ENCODE results near the gene FOXRED2.
A peak's percentile ranks its signal among the peaks of the same experiment; 100 is the strongest.

FOXRED2 gene

DNA sequence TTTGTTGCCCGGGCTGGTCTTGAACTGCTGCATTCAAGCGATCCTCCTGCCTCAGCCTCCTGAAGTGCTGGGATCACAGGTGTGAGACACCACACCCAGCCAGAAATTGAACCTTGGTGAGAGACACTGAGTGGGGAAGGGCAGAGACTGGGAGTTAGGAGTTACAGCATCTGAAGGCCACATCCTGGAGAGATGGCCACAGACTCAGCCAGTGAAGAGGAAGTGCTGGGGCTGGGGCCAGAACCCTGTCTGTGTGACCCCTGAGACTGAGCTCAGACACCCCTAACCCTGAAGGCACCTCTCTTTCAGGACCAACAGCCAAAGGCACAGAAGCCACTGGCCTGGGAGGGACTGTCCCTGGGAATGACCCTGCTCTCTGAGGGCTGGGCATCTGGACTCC is 59.2 kb downstream of the FOXRED2 start:
- no peaks in the 10 kb centered on the region for H3K27me3 Mint-ChIP-seq (ENCODE audit: low read depth)
- no peak for TF ChIP-seq CTCF (IDR thresholded peaks at IDR 0.05; ENCODE audit: unreplicated experiment in 3 of 3)
- no peak overlapping the region for H3K27ac Mint-ChIP-seq
- no peaks in the 10 kb centered on the region for H3K9me3 Mint-ChIP-seq
- H3K36me3 Mint-ChIP-seq (ENCODE audit: low read depth), result no peaks in the 10 kb centered on the region
- no peak overlapping the region for H3K4me3 Mint-ChIP-seq
- H3K4me1 Mint-ChIP-seq, result peaks cover 19% of the 10 kb centered on the region

DNA sequence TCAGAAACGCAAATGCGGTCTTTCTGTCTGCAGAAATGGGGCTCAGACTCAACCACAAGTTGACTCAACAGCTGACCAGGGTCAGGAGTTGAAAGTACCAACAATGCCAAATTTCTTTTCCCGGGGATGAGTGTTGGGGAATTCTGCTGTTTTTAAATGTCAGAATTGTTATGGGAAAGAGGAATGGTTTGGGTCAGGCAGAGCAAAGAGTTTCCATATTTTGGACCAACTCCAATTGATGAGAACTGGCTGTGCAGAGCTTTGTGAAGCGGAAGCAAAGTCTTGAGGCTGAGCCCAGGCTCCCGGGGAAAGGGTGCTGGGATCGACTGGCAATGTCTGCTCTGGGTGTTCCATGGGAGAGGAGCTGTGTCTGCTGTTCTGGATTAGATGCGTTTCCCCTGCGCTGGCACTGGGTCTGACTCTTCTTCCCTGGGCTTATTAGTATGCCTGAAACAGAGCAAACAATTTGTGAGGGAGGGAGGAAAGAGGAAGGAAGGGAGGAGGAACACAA is 61.6 kb downstream of the FOXRED2 start:
- no peak for TF ChIP-seq CTCF (IDR thresholded peaks at IDR 0.05; ENCODE audit: unreplicated experiment in 3 of 3)
- H3K36me3 Mint-ChIP-seq (ENCODE audit: low read depth), result no peaks in the 10 kb centered on the region
- H3K9me3 Mint-ChIP-seq, result no peaks in the 10 kb centered on the region
- H3K4me1 Mint-ChIP-seq, result peaks cover 20% of the 10 kb centered on the region
- H3K27ac Mint-ChIP-seq, result peak overlapping the region; percentile 83 to 95 (median 93)
- no peaks in the 10 kb centered on the region for H3K27me3 Mint-ChIP-seq (ENCODE audit: low read depth)
- no peak overlapping the region for H3K4me3 Mint-ChIP-seq

DNA sequence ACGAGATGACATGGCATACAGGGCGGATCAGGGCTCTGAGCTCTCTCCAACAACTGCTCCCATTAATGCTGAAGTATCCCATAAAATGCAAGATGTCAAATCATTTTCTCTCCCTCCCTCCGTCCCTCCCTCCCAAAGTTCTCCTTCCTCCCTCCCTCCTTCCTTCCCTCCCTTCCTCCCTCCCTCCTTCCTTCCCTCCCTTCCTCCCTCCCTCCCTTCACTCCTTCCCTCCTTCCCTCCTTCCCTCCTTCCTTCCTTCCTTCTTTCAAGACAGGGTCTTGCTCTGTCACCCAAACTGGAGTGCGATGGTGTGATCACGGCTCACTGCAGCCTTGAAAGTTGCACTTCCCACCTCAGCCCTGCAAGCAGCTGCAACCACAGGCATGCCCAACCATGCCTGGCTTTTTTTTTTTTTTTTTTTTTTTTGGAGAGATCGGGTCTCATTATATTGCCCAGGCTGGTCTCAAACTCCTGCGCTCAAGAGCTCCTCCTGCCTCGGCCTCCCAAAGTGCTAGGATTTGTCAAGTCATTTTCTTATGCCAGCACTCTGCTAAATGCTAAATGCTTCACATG is 63.6 kb downstream of the FOXRED2 start:
- H3K9me3 Mint-ChIP-seq, result no peaks in the 10 kb centered on the region
- no peak overlapping the region for H3K4me3 Mint-ChIP-seq
- H3K27me3 Mint-ChIP-seq (ENCODE audit: low read depth), result no peaks in the 10 kb centered on the region
- TF ChIP-seq CTCF (IDR thresholded peaks at IDR 0.05; ENCODE audit: unreplicated experiment in 3 of 3), result no peak
- H3K27ac Mint-ChIP-seq, result peak overlapping the region in 2 of 3 experiments; percentile 44 to 53
- H3K4me1 Mint-ChIP-seq, result peaks cover 22% of the 10 kb centered on the region
- H3K36me3 Mint-ChIP-seq (ENCODE audit: low read depth), result no peaks in the 10 kb centered on the region

DNA sequence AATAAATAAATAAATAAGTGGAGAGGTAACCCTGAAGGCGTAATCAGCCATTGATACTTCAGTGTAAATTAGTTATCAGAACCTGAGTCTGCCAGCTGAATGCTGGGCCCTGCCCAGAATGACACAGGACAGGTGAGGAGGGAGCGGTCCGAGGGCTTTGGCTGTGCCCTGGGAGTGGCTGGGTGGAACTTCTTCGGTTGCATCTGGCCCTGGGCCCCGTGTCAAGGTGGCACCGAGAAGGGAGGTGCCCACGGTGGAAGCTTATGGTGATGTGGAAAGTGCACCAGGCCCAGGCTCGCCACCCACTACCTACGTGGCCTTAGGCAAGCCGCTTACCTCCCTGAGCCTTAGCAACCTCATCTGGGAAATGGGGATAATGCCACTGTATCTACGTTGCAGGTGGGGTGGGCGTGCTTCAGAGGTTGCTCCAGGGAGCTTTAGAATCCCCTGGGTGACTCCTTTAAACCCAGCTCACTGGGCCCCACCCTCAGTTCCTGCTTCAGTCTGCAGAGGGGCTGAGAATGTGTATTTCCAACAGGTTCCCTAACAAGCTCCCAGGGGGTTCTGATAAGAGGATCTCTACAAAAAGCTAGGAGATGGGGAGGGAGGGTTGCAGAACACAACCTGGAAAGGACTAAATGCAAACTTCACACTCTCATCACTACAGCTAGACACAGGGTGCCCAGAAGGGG is 64.2 kb downstream of the FOXRED2 start:
- H3K4me3 Mint-ChIP-seq, result no peak overlapping the region
- peaks cover 22% of the 10 kb centered on the region for H3K4me1 Mint-ChIP-seq
- H3K27ac Mint-ChIP-seq, result peak overlapping the region in 2 of 3 experiments; percentile 44 to 53
- H3K9me3 Mint-ChIP-seq, result no peaks in the 10 kb centered on the region
- H3K27me3 Mint-ChIP-seq (ENCODE audit: low read depth), result no peaks in the 10 kb centered on the region
- no peak for TF ChIP-seq CTCF (IDR thresholded peaks at IDR 0.05; ENCODE audit: unreplicated experiment in 3 of 3)
- no peaks in the 10 kb centered on the region for H3K36me3 Mint-ChIP-seq (ENCODE audit: low read depth)

DNA sequence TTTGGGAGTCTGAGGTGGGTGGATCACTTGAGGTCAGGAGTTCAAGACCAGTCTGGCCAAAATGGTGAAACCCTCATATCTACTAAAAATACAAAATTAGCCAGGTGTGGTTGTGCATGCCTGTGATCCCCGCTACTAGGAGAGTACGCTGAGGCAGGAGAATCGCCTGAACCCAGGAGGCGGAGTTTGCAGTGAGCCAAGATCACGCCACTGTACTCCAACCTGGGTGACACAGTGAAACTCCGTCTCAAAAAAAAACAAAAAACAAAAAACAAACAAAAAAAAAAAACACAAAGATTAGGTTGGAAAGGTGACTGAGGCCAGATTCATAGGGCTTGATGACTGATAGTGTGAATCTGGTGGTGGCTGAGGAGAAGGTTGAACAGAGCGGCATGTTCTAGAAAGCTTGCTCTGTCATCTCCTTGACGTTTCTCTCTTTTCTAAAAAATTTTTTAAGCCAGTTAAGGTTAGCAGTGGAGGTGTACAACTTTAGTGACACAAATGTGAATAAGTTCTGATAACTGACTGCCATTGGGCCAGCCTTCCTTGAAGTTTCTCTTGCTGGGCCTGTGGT is 66.3 kb downstream of the FOXRED2 start:
- Mint-ChIP-seq H3K9me3 (no peaks in the 10 kb centered on the region), H3K36me3 (ENCODE audit: low read depth) (no peaks in the 10 kb centered on the region), H3K4me3 (no peak overlapping the region), H3K27ac (peak overlapping the region; percentile 93 to 96 (median 93)), H3K4me1 (peaks cover 28% of the 10 kb centered on the region), H3K27me3 (ENCODE audit: low read depth) (no peaks in the 10 kb centered on the region)
- TF ChIP-seq CTCF (IDR thresholded peaks at IDR 0.05; ENCODE audit: unreplicated experiment in 3 of 3), result no peak
